Bronchial epithelial cell (primary cell): ENCODE measurements around the gene FAM117B. TPM values are rescaled to one million over a fixed set of nuclear protein-coding genes. Genes with fewer than 3 reads are reported as not detected.

Source experiments
- DNase-seq: peaks from one replicate; pipeline ENCODE4 v3.0.0-alpha.2; 2010; ENCODE audit warnings: low read depth
- FAIRE-seq: peaks from 2 replicates; lab custom pipeline; 2011; peaks lifted over from hg19 to GRCh38; lab: Jason Lieb, UNC
- H3K27me3 ChIP-seq: 2 replicates; pipeline ENCODE4 v1.5.1; 2011; ENCODE audit warnings: low read length; ENCODE audit not compliant: control insufficient read depth, insufficient read depth
- H3K36me3 ChIP-seq: 2 replicates; pipeline ENCODE4 v1.5.1; 2011; ENCODE audit warnings: low read length; ENCODE audit not compliant: control insufficient read depth, insufficient read depth
- H3K4me3 ChIP-seq: 2 replicates; pipeline ENCODE4 v1.5.1; 2011; ENCODE audit warnings: mild to moderate bottlenecking, low read depth, low read length, control low read depth
- total RNA-seq: library from RNA; depleted of rRNA; stranded (reverse); fragments of >200 nt; gene quantifications from 2 replicates; pipeline ENCODE4 v1.2.1, GENCODE V29; 2014
- TF ChIP-seq, protein P1 (sequence below): IDR thresholded peaks from 2 replicates; pipeline ENCODE4 v1.5.1; 2011; ENCODE audit warnings: mild to moderate bottlenecking, moderate library complexity, low read length, control low read depth, inconsistent platforms; ENCODE audit not compliant: insufficient read depth, severe bottlenecking

Gene FAM117B
- total RNA-seq, 1 donor from 2014 or later, result 2.6 TPM

DNA sequence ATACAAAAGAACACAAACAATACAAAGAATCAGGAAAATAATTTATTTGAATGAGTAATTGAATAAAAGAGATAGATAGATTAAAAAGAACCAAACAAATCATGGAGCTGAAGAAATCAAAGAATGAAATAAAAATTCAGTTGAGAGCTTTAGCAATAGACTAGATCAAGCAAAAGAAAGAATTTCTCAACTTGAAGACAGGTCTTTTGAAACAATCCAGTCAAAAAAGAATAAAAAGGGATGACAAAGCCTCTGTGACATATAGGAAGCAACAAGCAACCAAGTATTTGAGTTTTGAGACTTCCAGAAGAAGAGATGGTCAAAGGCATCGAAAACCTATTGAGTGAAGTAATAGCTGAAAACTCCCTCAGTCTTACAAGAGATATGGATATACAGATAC, 108.8 kb downstream of the FAM117B start:
- no peak for FAIRE-seq
- TF ChIP-seq, protein P1, sequence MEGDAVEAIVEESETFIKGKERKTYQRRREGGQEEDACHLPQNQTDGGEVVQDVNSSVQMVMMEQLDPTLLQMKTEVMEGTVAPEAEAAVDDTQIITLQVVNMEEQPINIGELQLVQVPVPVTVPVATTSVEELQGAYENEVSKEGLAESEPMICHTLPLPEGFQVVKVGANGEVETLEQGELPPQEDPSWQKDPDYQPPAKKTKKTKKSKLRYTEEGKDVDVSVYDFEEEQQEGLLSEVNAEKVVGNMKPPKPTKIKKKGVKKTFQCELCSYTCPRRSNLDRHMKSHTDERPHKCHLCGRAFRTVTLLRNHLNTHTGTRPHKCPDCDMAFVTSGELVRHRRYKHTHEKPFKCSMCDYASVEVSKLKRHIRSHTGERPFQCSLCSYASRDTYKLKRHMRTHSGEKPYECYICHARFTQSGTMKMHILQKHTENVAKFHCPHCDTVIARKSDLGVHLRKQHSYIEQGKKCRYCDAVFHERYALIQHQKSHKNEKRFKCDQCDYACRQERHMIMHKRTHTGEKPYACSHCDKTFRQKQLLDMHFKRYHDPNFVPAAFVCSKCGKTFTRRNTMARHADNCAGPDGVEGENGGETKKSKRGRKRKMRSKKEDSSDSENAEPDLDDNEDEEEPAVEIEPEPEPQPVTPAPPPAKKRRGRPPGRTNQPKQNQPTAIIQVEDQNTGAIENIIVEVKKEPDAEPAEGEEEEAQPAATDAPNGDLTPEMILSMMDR, result no peak
- no peak overlapping the region for H3K4me3 ChIP-seq
- H3K36me3 ChIP-seq, result no peaks in the 10 kb centered on the region
- DNase-seq, result no peak
- H3K27me3 ChIP-seq, result no peaks in the 10 kb centered on the region

DNA sequence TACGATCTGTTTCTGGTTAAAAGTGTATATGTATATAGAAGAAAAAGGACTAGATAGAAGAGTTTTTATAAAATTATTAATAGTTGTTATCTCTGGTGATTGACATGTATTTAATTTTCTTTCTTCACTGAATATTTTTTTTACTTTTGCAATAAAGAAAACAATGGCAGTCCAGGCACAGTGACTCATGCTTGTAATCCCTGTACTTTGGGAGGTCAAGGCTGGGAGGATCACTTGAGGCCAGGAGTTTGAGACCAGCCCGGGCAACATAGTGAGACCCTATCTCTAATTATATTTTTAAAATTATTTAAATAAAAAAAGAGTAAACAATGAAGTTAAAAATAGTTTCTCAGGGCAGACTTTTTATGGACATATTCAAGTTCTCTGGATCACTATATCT, 114.7 kb downstream of the FAM117B start:
- FAIRE-seq, result no peak
- DNase-seq, result no peak
- Histone ChIP-seq H3K36me3 (no peaks in the 10 kb centered on the region), H3K27me3 (no peaks in the 10 kb centered on the region), H3K4me3 (no peak overlapping the region)
- TF ChIP-seq, protein P1, result no peak

DNA sequence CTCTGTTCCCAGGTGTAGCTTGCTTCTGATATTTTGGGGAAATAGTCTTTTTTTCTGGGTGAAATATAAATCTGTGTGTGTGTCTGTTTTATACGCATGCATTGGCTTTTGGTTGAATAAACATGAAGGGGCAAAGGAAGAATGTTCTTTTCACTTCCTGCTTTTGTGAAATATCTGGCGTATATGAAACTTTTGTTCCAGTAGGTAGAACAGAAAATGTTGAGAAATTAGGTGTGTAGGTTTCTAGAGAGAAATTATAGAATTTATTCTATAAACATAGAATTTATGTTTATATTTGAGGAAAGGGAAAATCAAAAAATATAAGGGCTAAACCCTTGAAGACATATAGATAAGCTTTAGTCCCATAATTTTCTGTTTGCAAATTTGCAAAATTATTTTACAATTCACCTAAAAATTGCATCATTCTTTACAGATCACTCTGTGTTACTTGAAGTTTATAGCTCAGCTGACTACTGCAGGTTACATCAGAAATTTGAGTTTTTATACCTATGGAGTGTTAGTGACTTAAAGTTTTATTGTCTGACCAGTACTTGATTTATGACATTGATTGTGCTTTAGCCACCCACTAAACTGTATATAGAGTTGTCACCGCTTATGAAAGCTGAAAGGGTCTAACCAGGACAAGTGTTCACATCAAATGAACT, 116.1 kb downstream of the FAM117B start:
- TF ChIP-seq, protein P1, result no peak
- Histone ChIP-seq H3K27me3 (no peaks in the 10 kb centered on the region), H3K36me3 (no peaks in the 10 kb centered on the region), H3K4me3 (no peak overlapping the region)
- DNase-seq (no peak), FAIRE-seq (no peak)

DNA sequence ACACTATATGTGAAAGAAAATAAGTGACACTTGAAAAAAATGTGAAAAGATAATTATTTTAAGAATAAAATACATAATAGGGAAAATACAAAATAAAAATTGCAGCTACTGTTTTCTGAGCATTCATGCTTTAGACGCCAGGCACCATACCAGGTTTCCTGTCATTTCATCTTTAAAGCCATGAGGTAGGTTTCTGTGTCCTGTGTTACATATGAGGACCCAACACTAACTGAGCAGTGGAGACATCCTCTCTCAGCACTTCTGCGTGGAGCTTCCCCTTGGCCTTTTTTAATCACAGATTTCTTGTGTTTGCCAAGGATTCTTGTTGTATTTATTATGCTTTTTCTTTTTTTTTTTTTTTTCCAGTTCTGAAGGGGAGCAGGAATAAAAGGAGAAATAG, 117.3 kb downstream of the FAM117B start:
- TF ChIP-seq, protein P1, result no peak
- Histone ChIP-seq H3K4me3 (no peak overlapping the region), H3K27me3 (no peaks in the 10 kb centered on the region), H3K36me3 (no peaks in the 10 kb centered on the region)
- DNase-seq (no peak), FAIRE-seq (no peak)

DNA sequence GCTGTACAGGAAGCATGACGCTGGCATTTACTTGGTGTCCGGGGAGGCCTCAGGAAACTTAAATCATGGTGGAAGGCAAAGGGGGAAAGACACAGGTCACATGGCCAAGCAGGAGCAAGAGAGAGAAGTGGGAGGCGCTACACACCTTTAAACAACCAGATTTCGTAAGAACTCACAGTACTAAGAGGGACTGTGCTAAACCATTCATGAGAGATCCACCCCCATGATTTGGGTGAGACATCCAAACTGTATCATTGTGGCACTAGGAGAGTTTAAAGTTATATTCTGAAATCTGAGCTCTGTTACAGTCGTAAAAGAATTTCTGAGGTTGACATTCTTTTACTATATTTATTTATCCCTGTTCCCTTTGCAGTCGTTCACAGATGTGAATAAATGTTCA, 120.2 kb downstream of the FAM117B start:
- TF ChIP-seq, protein P1, result no peak
- H3K36me3 ChIP-seq, result no peaks in the 10 kb centered on the region
- FAIRE-seq (no peak), DNase-seq (no peak)
- no peak overlapping the region for H3K4me3 ChIP-seq
- H3K27me3 ChIP-seq, result no peaks in the 10 kb centered on the region

DNA sequence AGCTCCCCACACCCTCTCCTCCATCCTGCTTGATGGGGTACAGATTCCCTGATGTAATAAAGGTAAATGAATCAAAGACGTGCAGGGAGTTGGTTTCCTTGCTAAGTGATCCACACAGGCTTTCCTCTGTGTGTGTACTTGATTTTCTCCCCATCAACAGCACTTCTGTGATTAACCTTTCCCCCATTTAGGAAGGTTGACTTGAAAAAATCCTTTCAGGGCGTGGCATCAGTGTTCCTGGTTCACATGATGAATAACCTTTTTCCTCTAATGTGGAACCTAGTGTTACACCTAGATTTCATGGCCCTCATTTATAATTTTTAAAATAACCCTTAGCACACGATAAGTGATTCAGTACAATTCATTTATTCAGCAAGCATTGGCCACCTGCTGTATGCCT, 121.8 kb downstream of the FAM117B start:
- no peaks in the 10 kb centered on the region for H3K36me3 ChIP-seq
- DNase-seq (no peak), FAIRE-seq (no peak)
- TF ChIP-seq, protein P1, result no peak
- H3K4me3 ChIP-seq, result no peak overlapping the region
- H3K27me3 ChIP-seq, result no peaks in the 10 kb centered on the region
